Esophagus muscularis mucosa (tissue), 3 donors: ENCODE data around the gene NTF3.

Source experiments
- POLR2A ChIP-seq: fragments of 450-650 bp; IDR thresholded peaks from one replicate; pipeline ENCODE4 v1.6.1; 2017; ENCODE audit warnings: antibody characterized with exemption, moderate library complexity, mild to moderate bottlenecking, low read depth
- POLR2AphosphoS5 ChIP-seq, 2 donors: sonication (generic); formaldehyde crosslinking; IDR thresholded peaks; one replicate each; pipeline ENCODE4 v1.6.1; 2017; ENCODE audit warnings: antibody characterized with exemption in 2 of 2
- TF ChIP-seq, protein P1 (sequence below), 3 experiments: fragments of 200-600 bp in 2 of 3; fragments of 450-650 bp in 1 of 3; sonication (generic) in 2 of 3; IDR thresholded peaks; one replicate each; pipeline ENCODE4 v1.5.1; 2017 to 2019; ENCODE audit warnings: antibody characterized with exemption in 3 of 3, mild to moderate bottlenecking in 2 of 3, moderate library complexity in 1 of 3

DNA sequence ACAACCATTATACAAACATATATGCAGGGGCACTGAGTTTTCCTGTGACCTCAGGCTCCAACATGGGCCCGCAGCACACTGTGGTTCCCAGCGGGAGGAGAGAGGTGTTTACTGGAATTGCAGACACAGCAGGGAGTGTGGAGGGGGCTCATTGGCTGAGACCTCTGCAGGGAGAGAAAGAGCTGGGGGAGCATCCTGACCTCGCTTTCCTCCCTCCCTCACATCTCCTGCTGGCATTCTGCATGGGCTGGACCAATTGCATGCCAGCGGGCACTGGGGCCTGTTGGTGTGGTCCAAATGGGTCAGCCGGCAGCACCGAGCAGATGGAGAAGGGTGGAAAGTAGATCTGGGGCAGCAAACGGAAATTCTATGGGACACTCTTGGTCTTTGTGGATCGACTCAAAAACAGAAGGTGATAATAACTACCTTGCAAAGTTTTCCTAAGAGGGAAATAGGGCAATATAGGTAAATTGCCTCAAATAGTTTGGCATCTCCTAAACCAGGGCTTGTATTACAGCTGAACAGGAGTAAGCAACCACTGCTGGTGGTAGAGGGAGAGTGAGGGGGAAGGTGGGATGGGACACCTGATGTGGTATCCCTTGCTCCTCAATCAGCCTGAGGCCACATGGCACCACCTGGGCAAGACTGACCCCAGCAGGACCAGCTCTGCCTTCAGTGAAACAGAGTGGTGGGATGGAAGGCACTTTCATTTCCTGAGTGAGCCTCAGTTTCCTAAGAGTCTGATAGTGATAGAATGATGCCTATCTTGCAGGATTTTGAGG is 86.9 kb downstream of the NTF3 start:
- no peak for TF ChIP-seq POLR2A
- no peak for TF ChIP-seq POLR2AphosphoS5 (IDR thresholded peaks at IDR 0.05)
- TF ChIP-seq, protein P1, sequence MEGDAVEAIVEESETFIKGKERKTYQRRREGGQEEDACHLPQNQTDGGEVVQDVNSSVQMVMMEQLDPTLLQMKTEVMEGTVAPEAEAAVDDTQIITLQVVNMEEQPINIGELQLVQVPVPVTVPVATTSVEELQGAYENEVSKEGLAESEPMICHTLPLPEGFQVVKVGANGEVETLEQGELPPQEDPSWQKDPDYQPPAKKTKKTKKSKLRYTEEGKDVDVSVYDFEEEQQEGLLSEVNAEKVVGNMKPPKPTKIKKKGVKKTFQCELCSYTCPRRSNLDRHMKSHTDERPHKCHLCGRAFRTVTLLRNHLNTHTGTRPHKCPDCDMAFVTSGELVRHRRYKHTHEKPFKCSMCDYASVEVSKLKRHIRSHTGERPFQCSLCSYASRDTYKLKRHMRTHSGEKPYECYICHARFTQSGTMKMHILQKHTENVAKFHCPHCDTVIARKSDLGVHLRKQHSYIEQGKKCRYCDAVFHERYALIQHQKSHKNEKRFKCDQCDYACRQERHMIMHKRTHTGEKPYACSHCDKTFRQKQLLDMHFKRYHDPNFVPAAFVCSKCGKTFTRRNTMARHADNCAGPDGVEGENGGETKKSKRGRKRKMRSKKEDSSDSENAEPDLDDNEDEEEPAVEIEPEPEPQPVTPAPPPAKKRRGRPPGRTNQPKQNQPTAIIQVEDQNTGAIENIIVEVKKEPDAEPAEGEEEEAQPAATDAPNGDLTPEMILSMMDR (IDR thresholded peaks at IDR 0.05) = no peak
